T-helper 2 cell (primary cell): ENCODE measurements around the gene SYNRG.
"Not testable (repeated sequence)": the region's sequence is repeated elsewhere in the genome, so short reads cannot be mapped to it uniquely, and the experiment has no call there.

Source experiments
- DNase-seq, 5 experiments: peaks; one replicate each; pipeline versions ENCODE4 v3.0.0 to v3.0.0-alpha.2; 2012 to 2022
- total RNA-seq, 2 donors: gene quantifications; one replicate each; lab custom pipeline; 2026; lab: John Stamatoyannopoulos, UW

Gene SYNRG
- 56.1 to 141 reads per million in 2 donors for total RNA-seq

DNA sequence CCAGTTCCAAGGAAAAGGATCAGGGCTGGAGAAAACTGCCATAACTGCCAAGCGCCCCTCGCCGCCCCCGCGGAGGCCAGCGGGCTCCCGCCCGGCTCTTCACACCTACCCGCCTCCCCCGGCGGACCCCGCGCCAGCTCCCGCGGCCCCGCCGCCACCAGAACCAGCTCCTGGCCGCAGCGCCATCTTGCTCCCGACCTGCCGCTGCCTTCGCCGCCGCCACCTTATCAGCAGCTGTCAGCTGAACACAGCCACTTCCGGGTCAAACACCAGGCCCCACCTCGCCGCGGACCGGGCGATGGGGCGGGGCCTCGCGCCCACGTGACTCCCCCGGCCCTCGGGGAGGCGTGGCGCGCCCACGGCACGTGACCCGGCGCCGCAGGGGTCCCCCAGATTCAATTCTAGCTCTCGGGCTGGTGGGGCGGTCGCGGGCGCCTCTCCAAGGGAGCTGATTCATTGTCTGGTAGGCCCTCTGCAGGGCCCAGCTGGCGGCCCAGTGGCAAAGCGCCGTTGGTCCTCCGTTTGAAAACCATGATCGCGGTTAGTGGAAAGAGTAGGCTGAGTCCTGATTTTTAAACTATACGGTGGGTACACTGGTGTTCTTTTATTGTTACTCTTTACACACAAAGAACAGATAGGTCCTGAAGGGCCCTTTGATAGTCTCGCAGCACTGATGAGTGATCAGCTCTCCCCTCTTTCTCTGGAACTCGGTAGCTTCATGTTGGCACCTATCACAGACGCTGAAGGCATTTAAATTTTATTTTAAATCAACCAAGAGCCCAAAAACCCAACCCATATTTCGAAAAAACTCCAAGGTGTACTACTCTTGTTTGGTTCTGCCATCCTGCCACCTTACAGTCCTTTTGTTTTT, at the start of gene SYNRG:
TSS of gene SYNRG (minus strand) at position 249 of the 871 bp plus-strand sequence. CDS start at position 186, 63 bp downstream.
- DNase-seq, result peak; percentile 88 to 98 (median 92)

DNA sequence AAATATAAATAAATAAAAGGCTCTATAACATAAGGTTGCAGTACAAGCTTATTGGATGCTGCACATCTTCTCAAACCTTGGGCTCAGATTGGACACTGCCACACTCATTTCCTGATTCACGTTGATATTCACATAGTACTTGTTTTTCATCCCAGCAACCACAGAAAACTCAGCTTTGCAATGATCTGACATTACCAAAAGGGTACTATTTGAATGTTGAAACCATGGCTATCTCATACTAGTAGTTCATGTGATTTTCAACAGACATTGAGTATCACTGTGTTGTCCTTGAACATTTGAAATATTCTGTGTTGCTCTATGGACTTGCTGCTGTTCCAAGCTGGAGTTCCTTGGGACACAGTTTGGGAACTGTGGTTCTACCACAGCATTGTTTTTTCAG, 48.0 kb upstream of the SYNRG start:
- DNase-seq, result no peak

DNA sequence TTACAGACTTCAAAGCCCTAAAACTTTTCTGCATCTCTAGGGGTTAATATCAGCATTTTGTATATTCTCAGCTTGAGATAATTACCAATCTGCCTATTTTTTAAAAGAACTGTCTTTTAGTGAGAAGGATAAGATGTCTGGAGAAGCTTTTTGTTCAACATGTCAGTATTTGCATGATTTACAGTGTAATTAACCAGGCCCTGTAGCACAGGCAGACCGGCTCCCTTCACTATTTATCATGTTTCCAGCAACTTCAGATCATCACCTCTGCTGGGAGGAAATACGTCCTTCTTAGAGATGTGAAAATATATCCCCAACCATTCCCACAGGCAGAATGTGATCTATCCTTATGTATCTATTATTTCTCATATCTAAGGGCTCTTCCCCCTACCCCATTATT, 42.6 kb upstream of the SYNRG start:
- DNase-seq, result no peak

DNA sequence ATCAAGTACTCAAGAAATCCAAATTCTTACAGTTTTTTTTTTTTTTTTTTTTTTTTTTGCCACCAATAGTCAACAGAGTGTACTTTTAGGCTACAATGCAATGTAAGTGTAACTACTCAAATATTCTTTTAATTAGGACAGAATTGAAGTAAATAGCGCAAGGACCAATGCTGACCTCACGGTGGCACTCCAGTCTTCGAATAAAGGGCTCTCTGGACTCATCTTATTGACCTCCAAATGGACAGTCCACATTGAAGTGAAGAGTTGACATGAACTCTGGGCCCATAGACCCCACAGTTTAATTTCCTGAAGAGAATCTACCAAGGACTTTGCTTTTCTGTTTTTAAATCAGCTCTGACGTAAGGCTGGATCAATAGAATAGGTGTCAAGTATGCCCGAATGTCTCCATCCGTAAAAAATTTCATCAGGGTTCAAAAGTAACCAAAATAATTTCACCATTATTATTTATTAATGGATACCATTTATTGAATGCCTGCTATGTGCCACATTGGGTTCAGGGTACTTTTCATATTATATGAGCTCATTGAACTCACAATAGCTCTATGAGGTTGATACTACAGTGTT, 41.3 kb upstream of the SYNRG start:
- no peak for DNase-seq

- DNase-seq, result no peak
Measured at GRCh38 chr17:37648555-37648954, 39.3 kb upstream of the SYNRG start.

DNA sequence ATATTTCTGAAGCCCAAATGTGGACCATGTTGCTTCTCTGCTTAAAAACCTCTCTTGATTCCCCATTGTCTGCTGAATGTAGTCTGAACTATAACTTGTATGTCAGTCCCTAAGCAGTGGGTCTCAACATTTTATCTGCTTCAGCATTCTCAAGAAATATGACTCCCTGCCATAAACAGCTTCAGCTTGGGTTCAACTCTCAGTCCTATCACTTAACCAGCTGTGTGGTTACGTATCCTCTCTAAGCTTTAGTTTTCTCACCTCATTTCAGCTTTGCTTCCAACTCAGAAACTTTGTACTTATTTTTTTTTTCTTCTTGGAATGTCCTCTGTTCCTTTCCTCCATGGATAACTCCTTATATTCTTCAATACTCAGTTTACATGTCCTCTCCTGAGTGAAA, 38.6 kb upstream of the SYNRG start:
- DNase-seq, result no peak

DNA sequence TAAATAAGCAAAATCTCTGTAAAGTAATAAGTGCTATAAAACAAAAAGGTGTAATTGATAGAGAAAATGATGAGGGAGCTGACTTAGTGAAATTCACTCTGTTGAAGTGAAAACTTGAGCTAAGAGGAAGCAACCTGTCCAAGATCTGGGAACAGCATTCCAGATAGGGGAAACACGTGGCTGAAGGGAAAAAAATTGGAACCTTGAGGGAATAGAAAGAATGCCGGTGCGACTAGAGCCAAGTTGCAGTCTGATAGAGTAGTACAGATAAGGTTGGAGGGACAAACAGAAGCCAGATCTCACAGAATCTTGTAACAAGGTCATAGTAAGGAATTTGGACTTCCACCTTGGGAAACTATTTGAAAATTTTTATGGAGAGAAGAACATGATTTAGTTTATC, 34.7 kb upstream of the SYNRG start:
- DNase-seq, result no peak

- peak; percentile 73 to 91 (median 83) for DNase-seq
Measured at GRCh38 chr17:37643118-37643766, 34.0 kb upstream of the SYNRG start, which contains the start of gene DDX52. Gene DDX52, minus strand, starts transcription at chr17:37643446. Its CDS starts 26 bp downstream, at chr17:37643420.

GRCh38 chr17:37642681-37643080, 33.5 kb upstream of the SYNRG start:
- peak in 1 of 5 experiments; percentile 28 for DNase-seq

DNA sequence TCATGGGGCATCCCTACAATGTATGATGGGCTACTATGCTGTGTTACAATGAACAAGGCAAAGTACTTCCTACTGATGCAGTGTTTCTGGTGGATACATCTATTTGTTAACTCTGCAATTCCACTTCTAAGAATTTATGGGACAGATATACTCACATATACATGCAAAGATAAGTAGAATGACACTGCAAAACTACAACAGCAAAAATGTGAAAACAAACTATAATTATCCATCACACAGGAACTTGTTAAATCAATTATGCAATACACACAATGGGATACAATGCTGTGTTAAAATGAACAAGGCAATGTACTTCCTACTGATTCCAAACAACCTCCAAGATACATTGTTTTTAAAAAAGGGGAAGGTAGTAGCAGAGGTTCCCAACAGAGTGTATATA, 30.8 kb upstream of the SYNRG start:
- DNase-seq, result no peak

DNA sequence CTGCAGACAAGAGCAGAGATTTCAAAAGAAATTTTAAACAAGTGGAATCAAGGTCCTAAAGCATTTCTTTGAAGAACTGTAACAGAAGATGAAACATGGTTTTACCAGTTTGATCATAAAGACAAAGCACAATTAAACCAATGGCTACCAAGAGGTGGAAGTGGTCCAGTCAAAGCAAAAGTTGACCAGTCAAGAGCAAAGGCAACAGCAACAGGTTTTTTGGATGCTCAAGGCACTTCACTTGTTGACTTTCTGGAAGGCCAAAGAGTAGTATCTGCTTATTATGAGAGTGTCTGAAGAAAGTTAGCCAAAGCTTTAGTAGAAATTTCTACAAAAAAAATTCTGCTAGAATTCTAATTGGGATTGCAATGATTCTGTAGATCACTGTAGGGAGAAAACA, 28.7 kb upstream of the SYNRG start:
- DNase-seq, result no peak

GRCh38 chr17:37616430-37616829, 7.2 kb upstream of the SYNRG start:
- not testable (repeated sequence) for DNase-seq

- no peak for DNase-seq
Measured at GRCh38 chr17:37614823-37615222, 5.6 kb upstream of the SYNRG start.

GRCh38 chr17:37614391-37614790, 5.2 kb upstream of the SYNRG start:
- DNase-seq, result no peak

DNA sequence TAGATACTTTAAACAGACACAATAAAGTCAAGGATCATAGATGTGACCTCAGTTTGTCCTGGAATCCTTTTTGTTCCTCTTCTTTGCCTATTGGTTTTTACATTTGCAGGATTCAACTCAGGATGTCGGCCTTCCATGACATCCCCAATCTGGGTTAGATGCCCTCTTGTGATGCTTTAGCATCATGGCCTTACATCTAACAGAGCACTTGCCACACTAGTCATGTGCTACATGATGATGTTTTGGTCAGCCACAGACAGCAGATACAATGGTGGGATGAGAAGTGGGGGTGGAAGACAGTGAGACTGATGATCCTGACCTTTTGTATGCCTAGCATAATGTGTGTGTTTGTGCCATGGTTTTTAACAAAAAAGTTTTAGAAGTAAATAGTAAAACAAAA, 1.8 kb upstream of the SYNRG start:
- DNase-seq, result no peak

DNA sequence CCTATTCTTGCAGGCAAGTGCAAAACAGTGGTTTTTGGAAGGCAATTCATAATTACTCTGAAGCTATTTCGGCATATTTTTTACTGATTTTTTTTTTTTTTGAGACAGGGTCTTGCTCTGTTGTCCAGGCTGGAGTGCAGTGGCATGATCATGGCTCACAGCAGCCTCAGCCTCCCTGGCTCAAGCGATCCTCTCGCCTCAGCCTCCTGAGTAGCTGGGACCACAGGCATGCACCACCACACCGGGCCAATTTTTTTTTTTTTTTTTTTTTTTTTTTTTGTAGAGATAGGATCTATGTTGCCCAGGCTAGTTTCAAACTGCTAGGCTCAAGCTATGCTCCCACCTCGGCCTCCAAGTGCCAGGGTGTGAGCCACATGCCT, 813 bp upstream of the SYNRG start:
- not testable (repeated sequence) for DNase-seq

DNA sequence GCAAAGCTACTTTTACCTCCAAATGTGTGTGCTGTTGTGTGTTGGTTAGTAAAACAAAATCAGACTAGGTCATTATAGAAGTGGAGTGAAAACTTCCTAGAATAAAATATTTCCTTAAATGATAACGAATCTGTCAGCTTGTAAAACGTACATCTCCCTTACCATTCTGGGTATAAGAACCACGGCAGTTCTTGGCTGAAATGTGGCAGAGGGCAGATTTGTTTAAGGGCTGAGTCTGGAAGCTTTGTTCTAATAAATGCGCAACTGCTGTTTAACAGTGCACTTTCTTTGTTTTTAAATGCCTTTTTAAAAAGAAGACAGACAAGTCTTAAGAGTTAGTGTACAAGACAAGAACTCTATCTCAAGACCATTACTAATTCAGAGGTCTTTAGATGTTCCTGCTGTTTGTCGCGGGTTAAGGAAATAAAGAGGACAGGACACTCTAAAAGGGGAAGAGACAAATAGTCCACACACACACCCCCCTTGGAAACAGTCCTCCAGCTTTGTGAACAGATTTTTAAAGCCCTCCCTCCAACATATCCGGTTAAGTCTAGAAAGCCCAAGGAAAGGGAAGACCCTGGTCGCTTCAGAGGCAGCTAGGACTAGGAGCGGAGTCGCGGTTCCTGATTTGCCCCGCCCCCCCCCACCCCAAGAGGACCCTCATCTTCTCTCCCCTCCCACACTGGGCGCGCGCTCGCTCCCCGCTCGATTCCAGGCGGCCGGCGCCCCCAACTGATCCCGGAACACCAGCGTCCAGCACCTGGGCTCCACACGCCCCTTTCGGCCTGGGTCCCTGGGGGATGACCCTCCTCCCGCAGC, 658 bp downstream of the SYNRG start:
- DNase-seq, result peak in 4 of 5 experiments; percentile 15 to 42 (median 16)

- DNase-seq, result peak in 3 of 5 experiments; percentile 13 to 72 (median 66)
Measured at GRCh38 chr17:37607637-37608331, 1.4 kb downstream of the SYNRG start.

DNA sequence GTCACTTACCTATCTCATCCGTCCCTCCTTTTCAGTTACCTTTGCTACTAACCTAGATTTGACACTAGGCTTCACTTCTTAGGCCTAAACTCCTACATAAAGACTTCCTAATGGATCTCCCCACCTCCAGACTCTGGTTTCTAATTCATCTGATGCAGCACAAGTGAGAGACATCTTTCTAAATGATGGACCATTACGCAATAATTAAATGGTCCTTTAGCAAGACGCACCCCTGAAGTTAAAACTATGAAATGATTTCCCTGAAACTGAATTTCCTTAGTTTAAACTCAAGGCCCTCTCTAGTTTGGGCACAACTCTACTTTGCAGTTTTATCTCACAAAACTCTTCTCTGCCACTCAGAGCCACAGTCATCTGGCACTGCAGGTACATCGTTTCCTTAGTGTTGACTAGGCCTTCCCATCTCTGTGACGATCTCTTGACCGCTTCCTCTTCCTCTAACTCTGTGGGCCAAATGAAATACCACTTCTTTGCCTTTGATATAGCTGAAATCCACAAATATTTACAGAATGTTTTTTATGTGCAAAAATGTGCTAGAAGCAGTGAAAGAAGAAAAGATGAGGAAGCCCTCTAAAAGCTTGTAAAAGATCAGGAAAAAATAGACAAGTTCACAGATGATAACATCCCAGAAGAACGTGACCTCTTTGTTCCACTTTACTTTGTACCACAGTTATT, 3.3 kb downstream of the SYNRG start:
- peak in 3 of 5 experiments; percentile 8 to 86 (median 57) for DNase-seq

GRCh38 chr17:37605081-37605480, 4.1 kb downstream of the SYNRG start:
- no peak for DNase-seq

- DNase-seq, result peak in 1 of 5 experiments; percentile 27
Measured at GRCh38 chr17:37604556-37604955, 4.7 kb downstream of the SYNRG start.
